H1 (cell line): ENCODE measurements around the gene CNOT1. TPM values are rescaled to one million over a fixed set of nuclear protein-coding genes. Genes with fewer than 3 reads are reported as not detected.

Experiments used
- CTCF ChIP-seq, 3 experiments: IDR thresholded peaks; 1 replicate in 2 of 3; 2 replicates in 1 of 3; pipeline versions ENCODE4 v1.5.1 to v1.6.1; 2011; ENCODE audit warnings: low read length in 3 of 3, mild to moderate bottlenecking in 3 of 3, inconsistent platforms in 2 of 3, low read depth in 1 of 3, moderate library complexity in 1 of 3; ENCODE audit not compliant: insufficient read depth in 1 of 3; ENCODE audit errors: control extremely low read depth in 1 of 3
- EGR1 ChIP-seq: IDR thresholded peaks from 2 replicates; pipeline ENCODE4 v1.6.1; 2011; ENCODE audit warnings: low read depth, low read length, borderline replicate concordance
- HDAC2 ChIP-seq, 2 experiments: fragments of 300-600 bp in 1 of 2; sonication (generic) in 1 of 2; IDR thresholded peaks; 2 replicates each; pipeline ENCODE4 v1.6.1; 2011 to 2012; ENCODE audit warnings: low read depth in 2 of 2, low read length in 2 of 2, mild to moderate bottlenecking in 2 of 2, moderate library complexity in 2 of 2, borderline replicate concordance in 1 of 2, inconsistent platforms in 1 of 2
- HDAC6 ChIP-seq: IDR thresholded peaks from one replicate; pipeline ENCODE4 v1.7.1; 2012; ENCODE audit warnings: low read depth, mild to moderate bottlenecking, inconsistent platforms, low read length, moderate library complexity
- POLR2AphosphoS5 ChIP-seq: IDR thresholded peaks from 2 replicates; pipeline ENCODE4 v1.6.1; 2011; ENCODE audit warnings: low read depth, low read length
- SUZ12 ChIP-seq: fragments of 200-600 bp; sonication (generic); IDR thresholded peaks from 2 replicates; pipeline ENCODE4 v1.6.1; 2012; ENCODE audit warnings: mild to moderate bottlenecking, inconsistent platforms, low read length, moderate library complexity, mixed read lengths
- polyA plus RNA-seq, 7 experiments: library from polyadenylated mRNA; depleted of rRNA in 3 of 7; stranded (reverse) in 5 of 7; unstranded in 2 of 7; fragments of >200 nt in 5 of 7; fragments of 200-250 nt in 2 of 7; gene quantifications; 1 replicate in 5 of 7; 2 replicates in 1 of 7; 4 replicates in 1 of 7; pipeline versions ENCODE4 v1.2.1 to v1.2.3, GENCODE V29; 2011 to 2013; ENCODE audit warnings: missing spikeins in 2 of 7, mixed read lengths in 2 of 7
- total RNA-seq: library from RNA; stranded (reverse); fragmentation: NEBNext Ultra II Directional; extraction: Animal tissue kit (Norgen Biotek cat#: 25700); gene quantifications from 2 replicates; pipeline ENCODE4 v1.2.1, GENCODE V29; 2021

CNOT1 gene
- total and polyA plus RNA-seq, 2 of the 8 experiments (the other 6 are each of a cell fraction or from before 2014, with no cell fraction given), result 306 to 319 TPM

GRCh38 chr16:58481226-58481869 is 148.3 kb downstream of the CNOT1 start (continued):
- TF ChIP-seq HDAC2 (IDR thresholded peaks at IDR 0.05; ENCODE audit: borderline replicate concordance in 1 of 2, low read depth in 2 of 2, low read length in 2 of 2) (no peak), SUZ12 (no peak), CTCF (IDR thresholded peaks at IDR 0.05; ENCODE audit: control extremely low read depth in 1 of 3, insufficient read depth in 1 of 3, low read depth in 1 of 3, low read length in 3 of 3) (no peak), HDAC6 (no peak), EGR1 (no peak), POLR2AphosphoS5 (no peak)
